OCI-LY3 (cell line): ENCODE results near the gene EMC9.

Experiments used
- H2AFZ ChIP-seq: fragments of 200-600, 300-600 bp; shearing (Covaris generic); 2 replicates; pipeline ENCODE4 v1.6.0; 2014; ENCODE audit warnings: antibody characterized with exemption, low read depth, low read length
- H3K27ac ChIP-seq: fragments of 200-600, 300-600 bp; sonication (generic); 2 replicates; pipeline ENCODE4 v1.5.1; 2014; ENCODE audit warnings: mild to moderate bottlenecking, low read length, moderate library complexity, mixed read lengths
- H3K27me3 ChIP-seq: fragments of 200-600, 300-600 bp; sonication (generic); 2 replicates; pipeline ENCODE4 v1.6.1; 2014; ENCODE audit warnings: low read depth, low read length, mixed read lengths
- H3K36me3 ChIP-seq: fragments of 200-600, 300-600 bp; sonication (generic); replicated peaks from 2 replicates; pipeline ENCODE3; 2014; ENCODE audit warnings: low read depth, low read length, mixed read lengths
- H3K4me1 ChIP-seq: fragments of 300-600, 200-600 bp; sonication (generic); 2 replicates; pipeline ENCODE4 v1.6.1; 2014; ENCODE audit warnings: low read length, mixed read lengths
- H3K4me2 ChIP-seq: fragments of 200-600, 300-600 bp; sonication (generic); 2 replicates; pipeline ENCODE4 v1.6.1; 2014; ENCODE audit warnings: low read length, mixed read lengths
- H3K4me3 ChIP-seq: fragments of 300-600, 200-600 bp; sonication (generic); 2 replicates; pipeline ENCODE4 v1.5.1; 2014; ENCODE audit warnings: antibody characterized with exemption, mild to moderate bottlenecking, low read length, moderate library complexity
- H3K79me2 ChIP-seq: fragments of 300-600, 200-600 bp; shearing (Covaris generic); 2 replicates; pipeline ENCODE4 v1.6.1; 2014; ENCODE audit warnings: mild to moderate bottlenecking, low read length, mixed read lengths
- H3K9ac ChIP-seq: fragments of 300-600, 200-600 bp; shearing (Covaris generic); 2 replicates; pipeline ENCODE4 v1.6.0; 2014; ENCODE audit warnings: mild to moderate bottlenecking, low read length, moderate library complexity
- H3K9me3 ChIP-seq: fragments of 200-600, 300-600 bp; shearing (Covaris generic); 2 replicates; pipeline ENCODE4 v1.6.1; 2014; ENCODE audit warnings: low read length, mixed read lengths; ENCODE audit not compliant: insufficient read depth
- H4K20me1 ChIP-seq: fragments of 200-600, 300-600 bp; sonication (generic); 2 replicates; pipeline ENCODE4 v1.6.1; 2016; ENCODE audit warnings: low read length, mixed read lengths; ENCODE audit not compliant: insufficient read depth
- CTCF ChIP-seq: fragments of 200-600, 300-600 bp; sonication (generic); IDR thresholded peaks from 2 replicates; pipeline ENCODE4 v1.5.1; 2014; ENCODE audit warnings: antibody characterized with exemption, low read length, low read depth
- EZH2phosphoT487 ChIP-seq: fragments of 200-600 bp; shearing (Covaris generic); IDR thresholded peaks from 2 replicates; pipeline ENCODE4 v1.6.1; 2018; ENCODE audit warnings: antibody characterized with exemption, mixed run types, low read depth

The EMC9 gene

GRCh38 chr14:24178399-24179178 is 37.2 kb upstream of the EMC9 start:
- H3K4me3 ChIP-seq, result no peak overlapping the region
- no peak overlapping the region for H3K9ac ChIP-seq
- no peaks in the 10 kb centered on the region for H3K27me3 ChIP-seq
- no peak overlapping the region for H3K27ac ChIP-seq
- no peaks in the 10 kb centered on the region for H3K9me3 ChIP-seq
- H4K20me1 ChIP-seq, result no peaks in the 10 kb centered on the region
- no peaks in the 10 kb centered on the region for H3K4me1 ChIP-seq
- H3K4me2 ChIP-seq, result no peak overlapping the region
- H3K79me2 ChIP-seq, result no peaks in the 10 kb centered on the region
- H2AFZ ChIP-seq, result no peak overlapping the region
- TF ChIP-seq EZH2phosphoT487, result no peak
- no peak for TF ChIP-seq CTCF
- peaks cover 51% of the 10 kb centered on the region for H3K36me3 ChIP-seq

GRCh38 chr14:24177891-24178290 is 36.5 kb upstream of the EMC9 start:
- no peaks in the 10 kb centered on the region for H4K20me1 ChIP-seq
- no peaks in the 10 kb centered on the region for H3K79me2 ChIP-seq
- no peak overlapping the region for H2AFZ ChIP-seq
- no peak overlapping the region for H3K27ac ChIP-seq
- no peaks in the 10 kb centered on the region for H3K4me1 ChIP-seq
- H3K4me3 ChIP-seq, result no peak overlapping the region
- H3K27me3 ChIP-seq, result no peaks in the 10 kb centered on the region
- H3K36me3 ChIP-seq, result peaks cover 49% of the 10 kb centered on the region
- no peak overlapping the region for H3K9ac ChIP-seq
- H3K4me2 ChIP-seq, result no peak overlapping the region
- no peak for TF ChIP-seq CTCF
- no peak for TF ChIP-seq EZH2phosphoT487
- H3K9me3 ChIP-seq, result no peaks in the 10 kb centered on the region

GRCh38 chr14:24177041-24177825 is 35.8 kb upstream of the EMC9 start:
- H3K79me2 ChIP-seq, result no peaks in the 10 kb centered on the region
- H3K27ac ChIP-seq, result no peak overlapping the region
- H3K9ac ChIP-seq, result no peak overlapping the region
- no peak overlapping the region for H3K4me3 ChIP-seq
- TF ChIP-seq EZH2phosphoT487 (no peak), CTCF (no peak)
- no peak overlapping the region for H3K4me2 ChIP-seq
- no peaks in the 10 kb centered on the region for H3K27me3 ChIP-seq
- H2AFZ ChIP-seq, result no peak overlapping the region
- H4K20me1 ChIP-seq, result no peaks in the 10 kb centered on the region
- no peaks in the 10 kb centered on the region for H3K4me1 ChIP-seq
- H3K36me3 ChIP-seq, result peaks cover 45% of the 10 kb centered on the region
- no peaks in the 10 kb centered on the region for H3K9me3 ChIP-seq

GRCh38 chr14:24176599-24176998 is 35.2 kb upstream of the EMC9 start:
- Histone ChIP-seq H3K27me3 (no peaks in the 10 kb centered on the region), H4K20me1 (no peaks in the 10 kb centered on the region), H3K4me1 (no peaks in the 10 kb centered on the region), H3K9me3 (no peaks in the 10 kb centered on the region), H3K36me3 (peaks cover 45% of the 10 kb centered on the region), H2AFZ (no peak overlapping the region), H3K79me2 (no peaks in the 10 kb centered on the region), H3K4me2 (no peak overlapping the region), H3K27ac (no peak overlapping the region), H3K4me3 (no peak overlapping the region), H3K9ac (no peak overlapping the region)
- TF ChIP-seq EZH2phosphoT487, result no peak
- no peak for TF ChIP-seq CTCF
